Mesodermal cell (in vitro differentiated cells): ENCODE measurements around the gene CA10.

ENCODE experiments used
- H3K27ac ChIP-seq: 2 replicates; pipeline ENCODE4 v1.7.0; 2013; ENCODE audit warnings: mild to moderate bottlenecking, low read depth, low read length, moderate library complexity; ENCODE audit not compliant: severe bottlenecking
- H3K36me3 ChIP-seq: 2 replicates; pipeline ENCODE4 v1.7.1; 2013; ENCODE audit warnings: mild to moderate bottlenecking, low read length, moderate library complexity; ENCODE audit not compliant: control insufficient read depth, insufficient read depth
- H3K4me1 ChIP-seq: one replicate; pipeline ENCODE4 v1.7.1; 2013; ENCODE audit warnings: mild to moderate bottlenecking, low read length; ENCODE audit not compliant: insufficient read depth, control insufficient read depth, poor library complexity, severe bottlenecking
- H3K4me3 ChIP-seq: 2 replicates; pipeline ENCODE4 v1.7.0; 2013; ENCODE audit warnings: low read length, control low read depth, mild to moderate bottlenecking; ENCODE audit not compliant: insufficient read depth, poor library complexity, severe bottlenecking; ENCODE audit errors: extremely low read depth
- H3K9me3 ChIP-seq: 2 replicates; pipeline ENCODE4 v1.7.1; 2013; ENCODE audit warnings: mild to moderate bottlenecking, low read length, moderate library complexity; ENCODE audit not compliant: control insufficient read depth
- WGBS, 2 experiments: methylation state at CpG; one replicate each; pipeline ENCODE4 v1.1.5; 2013; ENCODE audit warnings: missing lambda C conversion rate in 2 of 2; ENCODE audit not compliant: insufficient coverage in 2 of 2; 5-methylcytosine and 5-hydroxymethylcytosine counted together

Gene CA10

GRCh38 chr17:51805185-51805584 is 353.3 kb downstream of the CA10 start:
- no peak overlapping the region for H3K4me3 ChIP-seq
- no peak overlapping the region for H3K27ac ChIP-seq
- H3K36me3 ChIP-seq, result no peaks in the 10 kb centered on the region
- H3K4me1 ChIP-seq, result no peaks in the 10 kb centered on the region
- no peaks in the 10 kb centered on the region for H3K9me3 ChIP-seq
- WGBS, 2 experiments, result 86 to 90% methylated on average over 1 of the region's 2 CpGs

GRCh38 chr17:51803161-51803560 is 355.4 kb downstream of the CA10 start:
- 56 to 69% methylated on average over 2 to 3 of the region's 4 CpGs for WGBS, 2 experiments
- Histone ChIP-seq H3K27ac (no peak overlapping the region), H3K36me3 (no peaks in the 10 kb centered on the region), H3K4me3 (no peak overlapping the region), H3K4me1 (no peaks in the 10 kb centered on the region), H3K9me3 (no peaks in the 10 kb centered on the region)

- Histone ChIP-seq H3K36me3 (no peaks in the 10 kb centered on the region), H3K9me3 (no peaks in the 10 kb centered on the region), H3K27ac (no peak overlapping the region), H3K4me1 (no peaks in the 10 kb centered on the region), H3K4me3 (no peak overlapping the region)
- 85 to 89% methylated on average over 1 of the region's 1 CpG for WGBS, 2 experiments
These were observed 356.0 kb downstream of the CA10 start for GRCh38 chr17:51802544-51802943.

- no peaks in the 10 kb centered on the region for H3K9me3 ChIP-seq
- no peak overlapping the region for H3K4me3 ChIP-seq
- no peak overlapping the region for H3K27ac ChIP-seq
- no peaks in the 10 kb centered on the region for H3K36me3 ChIP-seq
- WGBS, 2 experiments, result 96 to 100% methylated on average over 2 to 3 of the region's 4 CpGs
- no peaks in the 10 kb centered on the region for H3K4me1 ChIP-seq
These were observed 356.9 kb downstream of the CA10 start for GRCh38 chr17:51801626-51802025.

- H3K4me3 ChIP-seq, result no peak overlapping the region
- no peaks in the 10 kb centered on the region for H3K36me3 ChIP-seq
- 100% methylated on average over 1 to 3 of the region's 4 CpGs for WGBS, 2 experiments
- H3K27ac ChIP-seq, result no peak overlapping the region
- no peaks in the 10 kb centered on the region for H3K4me1 ChIP-seq
- no peaks in the 10 kb centered on the region for H3K9me3 ChIP-seq
These were observed 358.5 kb downstream of the CA10 start for GRCh38 chr17:51799981-51800380.

- Histone ChIP-seq H3K36me3 (no peaks in the 10 kb centered on the region), H3K4me1 (no peaks in the 10 kb centered on the region), H3K27ac (no peak overlapping the region), H3K4me3 (no peak overlapping the region), H3K9me3 (no peaks in the 10 kb centered on the region)
These were observed 359.3 kb downstream of the CA10 start for GRCh38 chr17:51799240-51799639.

- Histone ChIP-seq H3K9me3 (no peaks in the 10 kb centered on the region), H3K36me3 (no peaks in the 10 kb centered on the region), H3K4me3 (no peak overlapping the region), H3K27ac (no peak overlapping the region), H3K4me1 (no peaks in the 10 kb centered on the region)
- 88 to 90% methylated on average over 14 of the region's 14 CpGs for WGBS, 2 experiments
These were observed 361.4 kb downstream of the CA10 start for GRCh38 chr17:51797150-51797549.

GRCh38 chr17:51796026-51796425 is 362.5 kb downstream of the CA10 start:
- Histone ChIP-seq H3K9me3 (no peaks in the 10 kb centered on the region), H3K4me1 (no peaks in the 10 kb centered on the region), H3K27ac (no peak overlapping the region), H3K4me3 (no peak overlapping the region), H3K36me3 (no peaks in the 10 kb centered on the region)
- 87 to 90% methylated on average over 5 of the region's 5 CpGs for WGBS, 2 experiments

GRCh38 chr17:51795401-51795800 is 363.1 kb downstream of the CA10 start:
- Histone ChIP-seq H3K9me3 (no peaks in the 10 kb centered on the region), H3K27ac (no peak overlapping the region), H3K4me3 (no peak overlapping the region), H3K4me1 (no peaks in the 10 kb centered on the region), H3K36me3 (no peaks in the 10 kb centered on the region)
- 67% methylated on average over 1 of the region's 1 CpG; no CpG with 5 or more reads in 1 of the 2 experiments for WGBS, 2 experiments

- Histone ChIP-seq H3K4me3 (no peak overlapping the region), H3K4me1 (no peaks in the 10 kb centered on the region), H3K27ac (no peak overlapping the region), H3K36me3 (no peaks in the 10 kb centered on the region), H3K9me3 (no peaks in the 10 kb centered on the region)
These were observed 364.0 kb downstream of the CA10 start for GRCh38 chr17:51794466-51794865.

- H3K9me3 ChIP-seq, result no peaks in the 10 kb centered on the region
- no peak overlapping the region for H3K27ac ChIP-seq
- no peaks in the 10 kb centered on the region for H3K4me1 ChIP-seq
- H3K36me3 ChIP-seq, result no peaks in the 10 kb centered on the region
- H3K4me3 ChIP-seq, result no peak overlapping the region
- WGBS, 2 experiments, result 55 to 86% methylated on average over 1 of the region's 1 CpG
These were observed 364.8 kb downstream of the CA10 start for GRCh38 chr17:51793686-51794085.

- Histone ChIP-seq H3K36me3 (no peaks in the 10 kb centered on the region), H3K27ac (no peak overlapping the region), H3K4me1 (no peaks in the 10 kb centered on the region), H3K9me3 (no peaks in the 10 kb centered on the region), H3K4me3 (no peak overlapping the region)
- 52 to 78% methylated on average over 3 of the region's 5 CpGs for WGBS, 2 experiments
These were observed 379.7 kb downstream of the CA10 start for GRCh38 chr17:51778842-51779241.
